HG02870 (cell line): ENCODE data around the gene GSPT2.
"Not testable (repeated sequence)": the region's sequence is repeated elsewhere in the genome, so short reads cannot be mapped to it uniquely, and the experiment has no call there.

ENCODE experiments used
- ATAC-seq: cut with Tn5 transposase; IDR thresholded peaks from one replicate; pipeline ENCODE4 v1.9.1; 2021; ENCODE audit warnings: mild to moderate bottlenecking, moderate library complexity; ENCODE audit not compliant: unreplicated experiment

GSPT2 gene

GRCh38 chrX:51743179-51743957 lies at the start of gene GSPT2:
Gene GSPT2, plus strand, starts transcription at chrX:51743442. Its CDS starts 185 bp downstream, at chrX:51743627.
- peak; percentile 85 for ATAC-seq

GRCh38 chrX:51694254-51694653 lies 49.0 kb upstream of the GSPT2 start:
- ATAC-seq, result no peak

- no peak for ATAC-seq
Measured at GRCh38 chrX:51697397-51697796, 45.8 kb upstream of the GSPT2 start.

GRCh38 chrX:51710277-51711164 lies 32.7 kb upstream of the GSPT2 start, which contains the start of gene CENPVL1:
Gene CENPVL1, plus strand, starts transcription at chrX:51710512. Its CDS starts 0 bp downstream, at chrX:51710512.
- not testable (repeated sequence) for ATAC-seq

GRCh38 chrX:51712943-51713647 lies 30.1 kb upstream of the GSPT2 start:
- not testable (repeated sequence) for ATAC-seq

GRCh38 chrX:51728202-51728601 lies 15.0 kb upstream of the GSPT2 start:
- no peak for ATAC-seq

GRCh38 chrX:51737091-51737490 lies 6.2 kb upstream of the GSPT2 start:
- ATAC-seq, result no peak

GRCh38 chrX:51742586-51742985 lies 656 bp upstream of the GSPT2 start:
- no peak for ATAC-seq

GRCh38 chrX:51747671-51748070 lies 4.4 kb downstream of the GSPT2 start:
- no peak for ATAC-seq

GRCh38 chrX:51759055-51759839 lies 16.0 kb downstream of the GSPT2 start:
- ATAC-seq, result no peak

GRCh38 chrX:51760657-51761056 lies 17.4 kb downstream of the GSPT2 start:
- no peak for ATAC-seq

- ATAC-seq, result no peak
Measured at GRCh38 chrX:51766546-51766945, 23.3 kb downstream of the GSPT2 start.

GRCh38 chrX:51776851-51777250 lies 33.6 kb downstream of the GSPT2 start:
- no peak for ATAC-seq

GRCh38 chrX:51779306-51779705 lies 36.1 kb downstream of the GSPT2 start:
- no peak for ATAC-seq

GRCh38 chrX:51795136-51795535 lies 51.9 kb downstream of the GSPT2 start:
- ATAC-seq, result no peak
